B cell (primary cell): ENCODE data around the gene ASTN1.

Source experiments
- CTCF ChIP-seq: fragments of 200-600 bp; IDR thresholded peaks from one replicate; pipeline ENCODE4 v1.8.0; 2022; ENCODE audit warnings: antibody characterized with exemption, mild to moderate bottlenecking
- EZH2 ChIP-seq: IDR thresholded peaks from 2 replicates; pipeline ENCODE4 v1.6.1; 2012; ENCODE audit warnings: borderline replicate concordance, low read depth, mild to moderate bottlenecking, moderate library complexity, low read length; ENCODE audit not compliant: insufficient read depth, poor library complexity, severe bottlenecking

DNA sequence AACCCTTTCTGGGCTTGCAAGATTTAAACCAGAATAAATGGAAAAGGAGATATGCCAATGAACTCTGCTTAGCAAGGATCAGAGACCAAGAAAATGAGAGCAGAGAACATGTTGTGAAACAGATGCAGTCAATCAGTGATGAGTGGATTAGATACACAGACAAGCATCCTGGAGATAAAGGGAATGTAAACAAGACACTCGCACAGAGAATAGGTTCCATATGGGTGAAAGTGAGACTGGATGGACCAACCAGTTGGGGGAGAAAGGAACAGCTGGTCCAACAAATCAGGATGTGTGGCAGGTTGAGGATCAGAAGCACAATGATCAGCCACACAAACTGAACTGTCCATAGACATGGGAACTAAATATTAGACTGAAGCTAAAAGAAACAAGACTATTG is 338.2 kb downstream of the ASTN1 start:
- TF ChIP-seq CTCF, result no peak
- TF ChIP-seq EZH2, result no peak
